ENCODE data around the gene ENTPD2. TPM values are rescaled to one million over a fixed set of nuclear protein-coding genes. Genes with fewer than 3 reads are reported as not detected.

Gene ENTPD2
- total RNA-seq, 1 experiment from 2014 or later: not detected

Other genes with a start within 250 kb of the ENTPD2 start
- gene RABL6, start 246.1 kb downstream of the ENTPD2 start, total RNA-seq (2014; rRNA removed; shearing (Covaris generic)): 57.5 and 97.2 TPM in 2 replicates
- gene AJM1, start 211.6 kb downstream of the ENTPD2 start, total RNA-seq (2014; rRNA removed; shearing (Covaris generic)): 0.11 and 0.16 TPM in 2 replicates
- 64.1 and 70.5 TPM in 2 replicates for gene PHPT1, start 204.7 kb downstream of the ENTPD2 start, total RNA-seq (2014; rRNA removed; shearing (Covaris generic))
- gene MAMDC4, start 201.7 kb downstream of the ENTPD2 start, total RNA-seq (2014; rRNA removed; shearing (Covaris generic)): 0.42 and 1.0 TPM in 2 replicates
- gene EDF1, start 187.8 kb downstream of the ENTPD2 start, total RNA-seq (2014; rRNA removed; shearing (Covaris generic)): 266 and 387 TPM in 2 replicates
- gene TRAF2, start 167.5 kb downstream of the ENTPD2 start, total RNA-seq (2014; rRNA removed; shearing (Covaris generic)): 11.3 and 17.1 TPM in 2 replicates
- 89.0 and 93.8 TPM in 2 replicates for gene FBXW5, start 109.3 kb downstream of the ENTPD2 start, total RNA-seq (2014; rRNA removed; shearing (Covaris generic))
- gene C8G, start 108.8 kb downstream of the ENTPD2 start, total RNA-seq (2014; rRNA removed; shearing (Covaris generic)): not detected in 2 replicates
- gene LCN12, start 101.8 kb downstream of the ENTPD2 start, total RNA-seq (2014; rRNA removed; shearing (Covaris generic)): not detected in 2 replicates
- not detected in 2 replicates for gene PTGDS, start 76.6 kb downstream of the ENTPD2 start, total RNA-seq (2014; rRNA removed; shearing (Covaris generic))
- not detected in 2 replicates for gene LCNL1, start 71.1 kb downstream of the ENTPD2 start, total RNA-seq (2014; rRNA removed; shearing (Covaris generic))
- gene PAXX, start 61.6 kb downstream of the ENTPD2 start, total RNA-seq (2014; rRNA removed; shearing (Covaris generic)): 14.5 and 15.1 TPM in 2 replicates
- gene CLIC3, start 57.5 kb downstream of the ENTPD2 start, total RNA-seq (2014; rRNA removed; shearing (Covaris generic)): 0.89 TPM in 1 of 2 replicates, not detected in the other
- gene ABCA2, start 25.8 kb downstream of the ENTPD2 start, total RNA-seq (2014; rRNA removed; shearing (Covaris generic)): 0.81 and 1.3 TPM in 2 replicates
- not detected in 2 replicates for gene FUT7, start 22.0 kb downstream of the ENTPD2 start, total RNA-seq (2014; rRNA removed; shearing (Covaris generic))
- not detected in 2 replicates for gene NPDC1, start 7.9 kb downstream of the ENTPD2 start, total RNA-seq (2014; rRNA removed; shearing (Covaris generic))
- gene SAPCD2, start 16.5 kb upstream of the ENTPD2 start, total RNA-seq (2014; rRNA removed; shearing (Covaris generic)): 21.5 and 24.9 TPM in 2 replicates
- gene UAP1L1, start 23.5 kb upstream of the ENTPD2 start, total RNA-seq (2014; rRNA removed; shearing (Covaris generic)): 3.4 and 5.6 TPM in 2 replicates
- gene MAN1B1, start 32.9 kb upstream of the ENTPD2 start, total RNA-seq (2014; rRNA removed; shearing (Covaris generic)): 51.8 and 64.4 TPM in 2 replicates
- 5.1 and 6.4 TPM in 2 replicates for gene DPP7, start 60.7 kb upstream of the ENTPD2 start, total RNA-seq (2014; rRNA removed; shearing (Covaris generic))
- gene GRIN1, start 85.1 kb upstream of the ENTPD2 start, total RNA-seq (2014; rRNA removed; shearing (Covaris generic)): not detected in 2 replicates
- not detected in 2 replicates for gene LRRC26, start 116.0 kb upstream of the ENTPD2 start, total RNA-seq (2014; rRNA removed; shearing (Covaris generic))
- not detected in 2 replicates for gene TMEM210, start 118.0 kb upstream of the ENTPD2 start, total RNA-seq (2014; rRNA removed; shearing (Covaris generic))
- gene ANAPC2, start 134.5 kb upstream of the ENTPD2 start, total RNA-seq (2014; rRNA removed; shearing (Covaris generic)): 11.7 and 13.7 TPM in 2 replicates
- gene SSNA1, start 134.6 kb upstream of the ENTPD2 start, total RNA-seq (2014; rRNA removed; shearing (Covaris generic)): 94.2 and 177 TPM in 2 replicates
- 6.0 and 6.1 TPM in 2 replicates for gene TPRN, start 146.7 kb upstream of the ENTPD2 start, total RNA-seq (2014; rRNA removed; shearing (Covaris generic))
- gene TMEM203, start 151.6 kb upstream of the ENTPD2 start, total RNA-seq (2014; rRNA removed; shearing (Covaris generic)): 44.5 and 51.3 TPM in 2 replicates
- gene NDOR1, start 151.6 kb upstream of the ENTPD2 start, total RNA-seq (2014; rRNA removed; shearing (Covaris generic)): 5.2 and 6.5 TPM in 2 replicates
- gene RNF208, start 168.2 kb upstream of the ENTPD2 start, total RNA-seq (2014; rRNA removed; shearing (Covaris generic)): not detected in 2 replicates
- gene CYSRT1, start 171.1 kb upstream of the ENTPD2 start, total RNA-seq (2014; rRNA removed; shearing (Covaris generic)): 0.24 TPM in 1 of 2 replicates, not detected in the other
- gene RNF224, start 173.4 kb upstream of the ENTPD2 start, total RNA-seq (2014; rRNA removed; shearing (Covaris generic)): not detected in 2 replicates
- not detected in 2 replicates for gene SLC34A3, start 176.8 kb upstream of the ENTPD2 start, total RNA-seq (2014; rRNA removed; shearing (Covaris generic))
- 229 and 232 TPM in 2 replicates for gene TUBB4B, start 187.2 kb upstream of the ENTPD2 start, total RNA-seq (2014; rRNA removed; shearing (Covaris generic))
- gene STPG3, start 197.2 kb upstream of the ENTPD2 start, total RNA-seq (2014; rRNA removed; shearing (Covaris generic)): not detected in 2 replicates
- gene NELFB, start 201.3 kb upstream of the ENTPD2 start, total RNA-seq (2014; rRNA removed; shearing (Covaris generic)): 35.2 and 41.9 TPM in 2 replicates
- 9.7 and 10.9 TPM in 2 replicates for gene TOR4A, start 223.7 kb upstream of the ENTPD2 start, total RNA-seq (2014; rRNA removed; shearing (Covaris generic))
- gene NRARP, start 248.2 kb upstream of the ENTPD2 start, total RNA-seq (2014; rRNA removed; shearing (Covaris generic)): 0.97 and 1.2 TPM in 2 replicates